ENCODE data around the gene ECEL1.
"Not testable (repeated sequence)": the region's sequence is repeated elsewhere in the genome, so short reads cannot be mapped to it uniquely, and the experiment has no call there.

Gene ECEL1

DNA sequence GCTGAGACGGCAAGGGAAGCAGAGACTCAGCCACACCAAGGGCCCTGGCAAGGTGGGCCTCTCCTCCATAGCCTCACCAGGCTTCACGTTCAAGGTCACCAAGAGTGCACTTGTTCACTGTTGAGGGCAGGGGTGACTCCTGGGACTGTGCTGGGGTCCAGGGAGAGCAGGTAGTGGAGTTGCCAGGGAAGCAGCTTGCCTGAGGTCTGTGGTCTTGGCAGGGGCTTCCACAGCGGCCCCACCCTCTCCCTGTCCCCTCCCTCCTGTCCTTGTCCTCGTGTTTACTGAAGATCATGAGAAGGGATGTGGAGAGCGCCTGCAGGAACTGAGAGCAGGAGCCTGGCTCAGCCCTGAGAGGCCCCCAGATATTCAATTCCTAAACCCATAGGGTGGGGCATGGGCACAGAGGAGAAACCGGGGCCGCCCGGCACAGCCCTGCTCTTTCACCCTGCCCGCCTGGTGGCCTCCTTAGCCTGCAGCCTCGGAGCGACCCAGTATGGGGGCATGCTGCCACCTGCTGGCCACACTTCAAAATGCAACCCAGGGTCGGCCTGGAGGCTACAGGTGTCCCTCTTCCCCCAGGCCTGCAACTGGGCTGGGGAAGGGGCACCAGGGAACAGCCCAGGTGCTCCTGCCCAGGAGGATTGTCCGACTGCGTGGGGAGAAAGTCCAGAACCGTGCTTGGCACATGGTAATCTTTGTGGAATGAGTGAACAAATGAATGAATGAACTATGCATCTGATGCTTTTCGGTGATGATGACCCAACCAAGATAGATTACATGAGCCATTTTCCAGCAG is 47.2 kb downstream of the ECEL1 start:
- DNase-seq, result peak; percentile 90

DNA sequence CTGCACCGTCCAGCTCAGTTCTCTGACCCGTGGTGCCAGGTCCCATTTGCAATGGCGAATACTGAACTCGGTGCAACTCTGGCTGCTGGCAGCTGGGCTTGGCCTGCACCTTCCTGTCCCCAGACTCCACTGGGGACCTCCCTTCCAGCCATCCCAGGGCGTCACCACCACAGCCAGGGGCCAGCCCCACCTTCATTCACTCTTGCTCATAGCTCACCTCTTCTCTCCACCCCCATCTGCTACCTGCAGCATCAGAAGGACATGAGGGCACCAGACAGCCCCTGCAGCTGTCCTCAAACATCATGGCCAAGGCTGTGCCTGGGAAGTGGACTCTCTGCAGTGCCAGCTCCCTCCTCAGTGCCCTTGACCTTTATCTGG is 47.9 kb downstream of the ECEL1 start:
- no peak for DNase-seq

DNA sequence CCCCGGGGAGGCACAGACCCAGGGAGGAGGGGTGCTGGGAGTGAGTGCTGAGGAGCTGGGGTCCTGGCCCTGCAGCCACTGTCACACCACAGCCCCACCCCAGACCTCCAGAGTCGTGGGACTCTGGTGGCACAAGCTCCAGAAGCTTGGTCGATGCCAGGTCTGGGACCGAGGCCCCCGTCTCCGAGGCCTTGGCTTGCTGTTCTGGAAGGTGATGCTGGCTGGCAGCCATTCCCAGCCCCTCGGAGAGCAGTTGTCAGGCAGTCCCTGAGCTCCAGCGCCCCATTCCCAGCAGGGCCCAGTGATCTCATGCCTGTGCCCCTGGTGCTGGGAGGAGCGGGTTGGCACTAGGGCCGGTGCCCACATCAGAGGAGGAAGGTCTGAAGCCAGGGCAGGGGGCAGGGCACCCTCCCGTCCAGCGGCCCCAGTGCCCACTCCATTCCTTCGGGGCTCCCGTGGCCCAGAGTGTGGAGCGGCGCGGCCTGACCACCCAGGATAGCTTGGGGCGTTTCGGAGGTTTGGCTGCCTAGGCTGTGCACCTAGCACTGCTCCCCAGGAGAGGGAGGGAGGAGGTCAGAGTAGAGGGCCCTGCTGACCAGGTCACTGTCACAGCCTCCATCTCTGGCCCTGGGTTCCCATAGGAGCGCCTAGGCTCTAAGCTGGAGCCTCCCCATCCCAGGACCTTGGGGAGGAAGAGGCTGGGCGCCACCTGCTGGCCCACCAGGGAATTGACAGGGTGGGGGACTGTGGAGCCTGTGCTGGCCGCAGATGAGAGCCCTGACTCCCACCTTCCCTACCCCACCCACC is 48.5 kb downstream of the ECEL1 start:
- DNase-seq, result peak; percentile 22

- no peak for DNase-seq
These were observed 49.5 kb downstream of the ECEL1 start for GRCh38 chr2:232438091-232438490.

DNA sequence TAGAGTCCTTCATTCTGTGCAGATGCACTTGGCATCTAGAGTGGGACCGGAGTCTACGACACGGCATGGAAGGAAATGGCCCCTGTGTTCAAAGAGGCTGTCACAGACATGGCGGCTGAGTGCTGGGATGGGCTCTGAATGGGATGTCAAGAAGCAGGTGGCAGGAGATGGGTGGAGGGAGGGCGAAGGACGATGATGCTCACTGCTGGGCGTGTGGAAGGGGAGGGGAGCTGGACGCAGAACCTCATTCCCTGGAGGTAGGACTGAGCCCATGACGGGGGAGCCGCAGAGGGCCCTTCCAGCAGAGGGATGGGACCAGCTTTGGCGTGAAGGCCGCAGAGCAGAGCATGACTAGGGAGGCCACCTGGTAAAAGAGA is 50.5 kb downstream of the ECEL1 start:
- no peak for DNase-seq

DNA sequence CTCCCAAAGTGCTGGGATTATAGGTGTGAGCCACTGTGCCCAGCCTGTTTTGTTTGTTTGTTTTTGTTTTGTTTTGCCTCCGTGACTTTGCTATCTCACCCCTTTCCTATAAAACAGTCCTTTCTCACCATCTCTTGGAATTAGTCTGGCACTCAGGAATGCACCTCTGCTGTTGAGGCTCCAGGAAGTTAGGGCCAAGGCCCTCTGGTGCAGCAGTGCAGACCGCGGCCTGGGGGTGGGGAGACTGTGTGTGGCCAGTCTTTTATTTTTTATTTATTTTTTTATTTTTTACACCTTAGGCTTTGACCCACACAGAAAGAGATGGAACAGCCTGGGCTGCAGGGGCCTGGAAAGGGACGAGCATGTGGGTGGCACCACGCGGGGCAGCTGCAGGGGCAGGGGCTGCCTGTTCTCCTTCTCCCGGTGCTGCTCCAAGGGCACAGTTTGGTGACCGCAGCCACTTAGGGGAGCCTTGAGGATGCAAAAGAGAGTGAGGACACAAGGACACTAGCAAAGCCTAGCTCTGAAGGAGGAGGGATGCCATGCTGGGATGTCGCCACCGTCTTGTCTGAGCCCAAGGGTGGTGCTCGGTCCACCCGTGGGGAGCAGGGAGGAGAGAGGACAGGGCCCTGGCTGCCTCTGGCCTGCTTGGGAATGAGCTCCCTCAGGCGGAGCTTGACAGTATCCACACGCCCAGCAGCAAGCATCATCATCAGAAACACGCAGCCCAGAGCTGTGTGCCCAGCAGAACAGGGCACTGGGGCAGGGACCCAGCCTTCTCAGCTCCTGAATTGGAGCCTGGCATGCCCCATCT is 51.0 kb downstream of the ECEL1 start:
- DNase-seq, result no peak

DNA sequence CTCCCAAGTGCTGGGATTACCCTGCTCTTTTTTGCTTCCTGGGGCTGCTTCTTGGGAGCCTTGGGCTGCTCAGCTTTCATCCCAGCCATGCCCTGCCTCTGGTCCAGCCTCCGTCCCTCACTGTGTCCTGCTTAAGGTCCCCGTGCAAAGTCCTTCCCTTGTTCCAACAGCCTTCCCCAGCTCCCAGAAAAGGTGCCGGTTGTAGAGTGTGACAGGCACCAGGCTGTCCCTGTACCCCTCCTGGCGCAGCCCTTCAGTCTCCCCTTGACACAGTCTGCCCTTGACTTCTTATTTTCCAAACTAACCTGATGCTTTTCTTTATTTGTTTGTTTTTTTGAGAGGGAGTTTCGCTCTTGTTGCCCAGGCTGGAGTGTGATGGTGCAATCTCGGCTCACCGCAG is 51.8 kb downstream of the ECEL1 start:
- no peak for DNase-seq

GRCh38 chr2:232435375-232435648 is 52.3 kb downstream of the ECEL1 start:
- DNase-seq, result no peak

- no peak for DNase-seq
These were observed 52.9 kb downstream of the ECEL1 start for GRCh38 chr2:232434563-232435374.

DNA sequence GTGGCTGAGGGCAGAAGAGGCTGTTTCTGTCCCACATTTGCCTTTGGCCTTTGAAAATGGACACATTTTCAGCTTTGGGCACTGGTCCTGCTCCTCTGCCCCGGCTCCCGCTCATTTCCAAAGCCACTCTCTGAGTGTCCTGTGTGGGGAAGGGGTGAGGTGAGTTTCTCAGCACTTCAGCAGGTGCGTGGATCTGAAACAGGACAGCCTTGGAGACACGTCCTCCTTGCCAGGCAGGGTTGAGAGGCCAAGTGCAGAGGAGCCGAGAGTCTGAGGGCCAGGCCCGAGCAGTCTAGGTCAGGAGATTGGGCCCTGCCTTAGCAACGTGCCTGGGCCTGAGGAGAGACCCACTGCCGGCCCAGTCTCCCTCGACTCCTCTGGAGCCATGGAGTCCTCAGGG is 53.5 kb downstream of the ECEL1 start:
- no peak for DNase-seq

- not testable (repeated sequence) for DNase-seq
These were observed 54.0 kb downstream of the ECEL1 start for GRCh38 chr2:232433622-232434021.

DNA sequence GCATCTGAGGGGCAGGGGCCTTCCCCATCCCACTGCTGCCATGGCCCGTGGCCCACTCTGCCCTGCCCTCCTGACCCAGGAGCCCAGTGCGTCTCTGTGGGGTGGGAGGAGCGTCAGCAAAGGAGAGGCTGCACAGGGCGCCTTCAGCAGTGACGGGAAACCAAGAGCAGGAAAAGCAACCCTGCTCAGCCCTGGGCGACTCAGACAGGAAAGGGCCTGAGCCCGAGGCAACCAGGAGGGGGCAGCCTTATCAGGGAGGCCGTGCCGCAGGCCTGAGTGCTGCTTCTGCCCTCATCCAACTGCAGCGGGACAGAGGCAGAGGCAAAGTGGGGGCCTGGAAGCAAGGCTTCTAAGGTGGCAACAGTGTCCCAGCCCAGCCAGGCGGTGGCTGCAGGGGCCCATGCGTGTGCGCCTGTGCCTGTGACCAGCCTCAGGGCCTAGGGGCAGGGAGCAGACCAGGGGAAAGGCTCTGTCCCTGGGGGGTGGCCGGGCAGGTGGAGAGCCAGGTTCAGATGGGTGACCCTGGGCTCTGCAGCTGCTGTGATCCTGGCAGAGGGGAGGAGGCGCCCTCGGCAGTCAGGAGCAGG is 54.9 kb downstream of the ECEL1 start:
- peak; percentile 57 for DNase-seq

- no peak for DNase-seq
These were observed 55.7 kb downstream of the ECEL1 start for GRCh38 chr2:232431705-232432590.

Measured in hematopoietic multipotent progenitor cell treated with erythropoietin and hydrocortisone succinate and interleukin-3 and kit ligand, for 4 days (in vitro differentiated cells).